Measurements from ENCODE around the gene SLC6A6. TPM values are rescaled to one million over a fixed set of nuclear protein-coding genes. Genes with fewer than 3 reads are reported as not detected.
A peak's percentile ranks its signal among the peaks of the same experiment; 100 is the strongest.

SLC6A6 gene
- total RNA-seq, 1 experiment from 2014 or later, result 72.6 TPM

GRCh38 chr3:14438929-14439328, 36.5 kb downstream of the SLC6A6 start:
- Histone ChIP-seq H3K79me2 (ENCODE audit: insufficient read depth, low read length) (peaks cover 1% of the 10 kb centered on the region; the same call in 1 of the 2 replicates), H4K8ac (replicated peaks; ENCODE audit: insufficient read length, low read depth, low read length) (no peak overlapping the region), H2BK12ac (ENCODE audit: insufficient read length, low read depth, low read length) (no peak overlapping the region), H4K5ac (ENCODE audit: insufficient read length, low read depth, low read length) (no peak overlapping the region), H2BK5ac (ENCODE audit: insufficient read length, low read length) (no peak overlapping the region), H3K14ac (ENCODE audit: insufficient read depth, low read length) (no peak overlapping the region), H3K9ac (ENCODE audit: extremely low read depth, insufficient read length, low read length) (no peak overlapping the region), H3K56ac (ENCODE audit: insufficient read length, low read depth, low read length) (no peak overlapping the region), H3K4ac (ENCODE audit: low read depth, low read length) (no peak overlapping the region), H2BK120ac (ENCODE audit: low read depth, low read length, poor library complexity, severe bottlenecking) (no peak overlapping the region), H3K4me2 (ENCODE audit: insufficient read depth, insufficient read length, low read length) (no peak overlapping the region), H3K4me1 (ENCODE audit: insufficient read depth, low read length) (peaks cover 3% of the 10 kb centered on the region; the same call in 1 of the 2 replicates), H2BK20ac (ENCODE audit: low read depth, low read length, poor library complexity, severe bottlenecking) (no peak overlapping the region), H2AK5ac (ENCODE audit: insufficient read length, low read length) (no peak overlapping the region), H2AFZ (ENCODE audit: low read length) (no peak overlapping the region), H3K27ac (ENCODE audit: insufficient read length, low read depth, low read length) (no peak overlapping the region), H3K18ac (ENCODE audit: insufficient read length, low read depth, low read length) (no peak overlapping the region), H4K91ac (ENCODE audit: insufficient read length, low read depth, low read length) (no peak overlapping the region), H3K9me3 (ENCODE audit: control insufficient read depth, low read depth, low read length) (no peaks in the 10 kb centered on the region), H3K23ac (ENCODE audit: insufficient read length, low read depth, low read length) (no peak overlapping the region), H4K20me1 (ENCODE audit: control insufficient read depth, insufficient read depth, insufficient read length) (peaks cover 3% of the 10 kb centered on the region), H3K27me3 (ENCODE audit: insufficient read depth, low read length) (no peaks in the 10 kb centered on the region), H3T11ph (ENCODE audit: low read length) (no peak overlapping the region), H2BK15ac (ENCODE audit: low read depth, low read length) (no peak overlapping the region), H3K23me2 (ENCODE audit: insufficient read length, low read depth, low read length, poor library complexity, severe bottlenecking) (no peaks in the 10 kb centered on the region), H3K79me1 (ENCODE audit: insufficient read depth, low read depth, low read length, poor library complexity, severe bottlenecking) (peaks cover 4% of the 10 kb centered on the region)
- H3K9me3 Mint-ChIP-seq, result no peaks in the 10 kb centered on the region
- peak overlapping the region; percentile 39 to 60 (median 49); a peak in 3 of 7 replicates for H3K27ac Mint-ChIP-seq
- TF ChIP-seq CTCF (conservative IDR thresholded peaks at IDR 0.05), result no peak
- H3K36me3 Mint-ChIP-seq (ENCODE audit: insufficient read depth in 1 of 3, low read depth in 3 of 3), result peaks cover 2 to 5% (median 2%) of the 10 kb centered on the region in 3 experiments; a peak in 4 of 7 replicates
- no peak for DNase-seq
- no peak overlapping the region for H3K4me3 Mint-ChIP-seq
- no peaks in the 10 kb centered on the region for H3K27me3 Mint-ChIP-seq (ENCODE audit: low read depth)
- peaks cover 40 to 41% of the 10 kb centered on the region in 2 experiments for H3K4me1 Mint-ChIP-seq
- no CpG with 5 or more reads among the region's 6 CpGs for WGBS (ENCODE audit: extremely low coverage, insufficient read length, low lambda C conversion rate)

Data from H9 (cell line).